Parathyroid adenoma (tissue), 2 donors: ENCODE data around the gene HTR1E.

Experiments used
- H2AFZ ChIP-seq: fragments of 300-600 bp; sonication (generic); one replicate; pipeline ENCODE4 v1.7.0; 2017; ENCODE audit warnings: antibody characterized with exemption, mild to moderate bottlenecking
- H3K27ac ChIP-seq: fragments of 300-600 bp; sonication (generic); one replicate; pipeline ENCODE4 v1.7.0; 2017
- H3K27me3 ChIP-seq: fragments of 300-600 bp; sonication (generic); one replicate; pipeline ENCODE4 v1.7.0; 2017; ENCODE audit warnings: low read length; ENCODE audit not compliant: control insufficient read depth, insufficient read depth
- H3K36me3 ChIP-seq: fragments of 300-600 bp; sonication (generic); one replicate; pipeline ENCODE4 v1.7.0; 2017; ENCODE audit warnings: low read length; ENCODE audit not compliant: control insufficient read depth, insufficient read depth
- H3K4me1 ChIP-seq: fragments of 300-600 bp; sonication (generic); one replicate; pipeline ENCODE4 v1.7.0; 2017; ENCODE audit warnings: control low read depth
- H3K4me2 ChIP-seq: fragments of 300-600 bp; sonication (generic); one replicate; pipeline ENCODE4 v1.7.0; 2017; ENCODE audit warnings: low read length
- H3K4me3 ChIP-seq: fragments of 300-600 bp; sonication (generic); one replicate; pipeline ENCODE4 v1.7.0; 2017; ENCODE audit warnings: low read depth, low read length
- H3K79me2 ChIP-seq: fragments of 300-600 bp; sonication (generic); one replicate; pipeline ENCODE4 v1.7.0; 2017; ENCODE audit warnings: control low read depth
- H3K9ac ChIP-seq: fragments of 300-600 bp; sonication (generic); one replicate; pipeline ENCODE4 v1.7.0; 2017; ENCODE audit warnings: mild to moderate bottlenecking
- H3K9me3 ChIP-seq: fragments of 300-600 bp; sonication (generic); one replicate; pipeline ENCODE4 v1.7.0; 2017; ENCODE audit warnings: low read length; ENCODE audit not compliant: control insufficient read depth
- TF ChIP-seq, protein P1 (sequence below): fragments of 300-600 bp; sonication (generic); IDR thresholded peaks from one replicate; pipeline ENCODE4 v1.7.0; 2017; ENCODE audit warnings: antibody characterized with exemption, mild to moderate bottlenecking
- donor health status: primary hyperparathyroidism.

The HTR1E gene

DNA sequence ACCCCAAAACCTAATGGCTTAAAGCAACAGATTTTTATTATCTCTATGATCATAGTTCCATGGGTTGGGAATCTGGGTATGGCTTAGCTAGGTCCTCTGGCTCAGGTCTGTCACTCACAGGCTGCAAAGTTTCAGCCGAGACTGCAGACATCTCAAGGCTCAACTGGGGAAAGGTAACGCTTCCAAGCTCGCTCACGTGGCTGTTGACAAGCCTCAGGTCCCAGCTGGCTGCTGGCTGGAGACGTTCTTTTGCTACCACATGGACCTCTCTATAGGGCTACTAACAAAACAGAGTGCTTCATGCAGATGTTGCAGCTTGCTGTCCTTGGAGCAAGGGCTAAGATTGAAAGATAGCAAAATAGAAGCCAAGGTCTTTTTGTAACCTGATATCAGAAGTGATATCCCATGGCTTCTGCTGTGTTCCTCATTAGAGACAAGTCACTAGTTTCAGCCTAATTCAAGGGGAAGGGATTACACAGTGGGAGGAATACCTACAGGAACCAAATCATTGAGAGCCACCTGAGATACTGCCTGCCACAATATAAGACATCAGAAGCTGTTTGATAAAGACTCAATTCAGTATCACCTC is 6.6 kb downstream of the HTR1E start:
- Histone ChIP-seq H3K27me3 (no peaks in the 10 kb centered on the region), H3K27ac (no peak overlapping the region), H3K4me1 (no peaks in the 10 kb centered on the region), H3K9ac (no peak overlapping the region), H3K36me3 (no peaks in the 10 kb centered on the region), H3K4me2 (no peak overlapping the region), H3K4me3 (no peak overlapping the region), H2AFZ (no peak overlapping the region), H3K9me3 (no peaks in the 10 kb centered on the region), H3K79me2 (no peaks in the 10 kb centered on the region)
- TF ChIP-seq, protein P1, sequence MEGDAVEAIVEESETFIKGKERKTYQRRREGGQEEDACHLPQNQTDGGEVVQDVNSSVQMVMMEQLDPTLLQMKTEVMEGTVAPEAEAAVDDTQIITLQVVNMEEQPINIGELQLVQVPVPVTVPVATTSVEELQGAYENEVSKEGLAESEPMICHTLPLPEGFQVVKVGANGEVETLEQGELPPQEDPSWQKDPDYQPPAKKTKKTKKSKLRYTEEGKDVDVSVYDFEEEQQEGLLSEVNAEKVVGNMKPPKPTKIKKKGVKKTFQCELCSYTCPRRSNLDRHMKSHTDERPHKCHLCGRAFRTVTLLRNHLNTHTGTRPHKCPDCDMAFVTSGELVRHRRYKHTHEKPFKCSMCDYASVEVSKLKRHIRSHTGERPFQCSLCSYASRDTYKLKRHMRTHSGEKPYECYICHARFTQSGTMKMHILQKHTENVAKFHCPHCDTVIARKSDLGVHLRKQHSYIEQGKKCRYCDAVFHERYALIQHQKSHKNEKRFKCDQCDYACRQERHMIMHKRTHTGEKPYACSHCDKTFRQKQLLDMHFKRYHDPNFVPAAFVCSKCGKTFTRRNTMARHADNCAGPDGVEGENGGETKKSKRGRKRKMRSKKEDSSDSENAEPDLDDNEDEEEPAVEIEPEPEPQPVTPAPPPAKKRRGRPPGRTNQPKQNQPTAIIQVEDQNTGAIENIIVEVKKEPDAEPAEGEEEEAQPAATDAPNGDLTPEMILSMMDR, result no peak

- no peaks in the 10 kb centered on the region for H3K27me3 ChIP-seq
- no peak overlapping the region for H3K9ac ChIP-seq
- no peak overlapping the region for H3K4me2 ChIP-seq
- H3K79me2 ChIP-seq, result no peaks in the 10 kb centered on the region
- H3K27ac ChIP-seq, result no peak overlapping the region
- H3K36me3 ChIP-seq, result no peaks in the 10 kb centered on the region
- no peaks in the 10 kb centered on the region for H3K9me3 ChIP-seq
- no peaks in the 10 kb centered on the region for H3K4me1 ChIP-seq
- TF ChIP-seq, protein P1, result no peak
- H2AFZ ChIP-seq, result no peak overlapping the region
- H3K4me3 ChIP-seq, result no peak overlapping the region
Observed at GRCh38 chr6:86949771-86950170, 12.4 kb downstream of the HTR1E start.

DNA sequence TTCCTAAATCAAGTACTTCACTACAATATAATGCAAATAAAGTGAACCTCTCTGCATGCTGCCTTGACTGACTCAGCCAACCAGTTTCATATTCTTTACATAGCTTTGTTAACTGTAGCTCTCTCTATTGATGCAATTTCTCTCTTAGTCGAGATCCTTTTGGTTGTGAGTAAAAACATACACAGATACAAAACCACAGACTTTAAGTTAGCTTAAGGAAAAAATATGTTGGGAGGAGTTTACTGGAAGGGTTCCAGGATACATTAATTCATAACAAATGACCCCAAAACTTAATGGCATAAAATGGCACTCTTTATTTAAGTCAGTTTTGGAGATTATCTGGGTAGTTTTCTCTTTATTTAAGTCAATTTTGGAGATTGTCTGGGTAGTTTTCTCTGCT is 15.7 kb downstream of the HTR1E start:
- no peaks in the 10 kb centered on the region for H3K9me3 ChIP-seq
- H3K79me2 ChIP-seq, result no peaks in the 10 kb centered on the region
- TF ChIP-seq, protein P1, result no peak
- no peak overlapping the region for H3K9ac ChIP-seq
- no peak overlapping the region for H3K4me3 ChIP-seq
- H3K4me2 ChIP-seq, result no peak overlapping the region
- H3K4me1 ChIP-seq, result no peaks in the 10 kb centered on the region
- no peak overlapping the region for H3K27ac ChIP-seq
- H3K27me3 ChIP-seq, result no peaks in the 10 kb centered on the region
- no peaks in the 10 kb centered on the region for H3K36me3 ChIP-seq
- no peak overlapping the region for H2AFZ ChIP-seq

DNA sequence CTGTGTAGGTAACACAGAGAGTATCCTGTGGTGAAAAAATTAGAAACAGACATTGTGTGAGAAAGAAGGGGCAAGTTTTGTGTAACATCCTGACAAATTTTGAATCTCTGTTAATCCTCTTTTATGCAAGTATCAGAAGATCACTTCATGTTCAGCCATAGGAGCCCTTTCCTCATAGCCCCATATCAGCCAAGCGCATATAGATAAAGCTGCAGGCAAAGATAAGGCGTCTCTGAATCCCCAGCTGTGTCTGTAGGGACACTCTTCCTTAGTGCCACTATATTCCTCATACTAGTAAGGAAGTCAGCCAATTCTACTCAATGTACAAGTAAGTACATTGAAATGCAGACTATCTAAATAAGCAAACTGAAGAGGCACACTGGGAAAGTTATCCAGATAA is 22.3 kb downstream of the HTR1E start:
- Histone ChIP-seq H3K9me3 (no peaks in the 10 kb centered on the region), H3K9ac (no peak overlapping the region), H3K36me3 (no peaks in the 10 kb centered on the region), H3K4me3 (no peak overlapping the region), H3K27ac (no peak overlapping the region), H2AFZ (no peak overlapping the region), H3K79me2 (no peaks in the 10 kb centered on the region), H3K4me1 (no peaks in the 10 kb centered on the region), H3K27me3 (no peaks in the 10 kb centered on the region), H3K4me2 (no peak overlapping the region)
- TF ChIP-seq, protein P1, result no peak

- TF ChIP-seq, protein P1, result no peak
- no peaks in the 10 kb centered on the region for H3K27me3 ChIP-seq
- no peaks in the 10 kb centered on the region for H3K4me1 ChIP-seq
- H3K4me3 ChIP-seq, result no peak overlapping the region
- no peaks in the 10 kb centered on the region for H3K36me3 ChIP-seq
- H3K27ac ChIP-seq, result no peak overlapping the region
- no peaks in the 10 kb centered on the region for H3K9me3 ChIP-seq
- H3K79me2 ChIP-seq, result no peaks in the 10 kb centered on the region
- no peak overlapping the region for H3K4me2 ChIP-seq
- no peak overlapping the region for H3K9ac ChIP-seq
- H2AFZ ChIP-seq, result no peak overlapping the region
Observed at GRCh38 chr6:86961455-86962200, 24.3 kb downstream of the HTR1E start.
